ENCODE measurements around the gene HUWE1.
"Not testable (repeated sequence)": the region's sequence is repeated elsewhere in the genome, so short reads cannot be mapped to it uniquely, and the experiment has no call there.

Gene HUWE1, protein sequence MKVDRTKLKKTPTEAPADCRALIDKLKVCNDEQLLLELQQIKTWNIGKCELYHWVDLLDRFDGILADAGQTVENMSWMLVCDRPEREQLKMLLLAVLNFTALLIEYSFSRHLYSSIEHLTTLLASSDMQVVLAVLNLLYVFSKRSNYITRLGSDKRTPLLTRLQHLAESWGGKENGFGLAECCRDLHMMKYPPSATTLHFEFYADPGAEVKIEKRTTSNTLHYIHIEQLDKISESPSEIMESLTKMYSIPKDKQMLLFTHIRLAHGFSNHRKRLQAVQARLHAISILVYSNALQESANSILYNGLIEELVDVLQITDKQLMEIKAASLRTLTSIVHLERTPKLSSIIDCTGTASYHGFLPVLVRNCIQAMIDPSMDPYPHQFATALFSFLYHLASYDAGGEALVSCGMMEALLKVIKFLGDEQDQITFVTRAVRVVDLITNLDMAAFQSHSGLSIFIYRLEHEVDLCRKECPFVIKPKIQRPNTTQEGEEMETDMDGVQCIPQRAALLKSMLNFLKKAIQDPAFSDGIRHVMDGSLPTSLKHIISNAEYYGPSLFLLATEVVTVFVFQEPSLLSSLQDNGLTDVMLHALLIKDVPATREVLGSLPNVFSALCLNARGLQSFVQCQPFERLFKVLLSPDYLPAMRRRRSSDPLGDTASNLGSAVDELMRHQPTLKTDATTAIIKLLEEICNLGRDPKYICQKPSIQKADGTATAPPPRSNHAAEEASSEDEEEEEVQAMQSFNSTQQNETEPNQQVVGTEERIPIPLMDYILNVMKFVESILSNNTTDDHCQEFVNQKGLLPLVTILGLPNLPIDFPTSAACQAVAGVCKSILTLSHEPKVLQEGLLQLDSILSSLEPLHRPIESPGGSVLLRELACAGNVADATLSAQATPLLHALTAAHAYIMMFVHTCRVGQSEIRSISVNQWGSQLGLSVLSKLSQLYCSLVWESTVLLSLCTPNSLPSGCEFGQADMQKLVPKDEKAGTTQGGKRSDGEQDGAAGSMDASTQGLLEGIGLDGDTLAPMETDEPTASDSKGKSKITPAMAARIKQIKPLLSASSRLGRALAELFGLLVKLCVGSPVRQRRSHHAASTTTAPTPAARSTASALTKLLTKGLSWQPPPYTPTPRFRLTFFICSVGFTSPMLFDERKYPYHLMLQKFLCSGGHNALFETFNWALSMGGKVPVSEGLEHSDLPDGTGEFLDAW (N-terminal part only)

GRCh38 chrX:53686151-53686885 is at the start of gene HUWE1:
Gene HUWE1 (minus strand): TSS chrX:53686719. CDS start chrX:53654107, 32,612 bp downstream.
- DNase-seq (ENCODE audit: low spot score), result peak; percentile 63

DNA sequence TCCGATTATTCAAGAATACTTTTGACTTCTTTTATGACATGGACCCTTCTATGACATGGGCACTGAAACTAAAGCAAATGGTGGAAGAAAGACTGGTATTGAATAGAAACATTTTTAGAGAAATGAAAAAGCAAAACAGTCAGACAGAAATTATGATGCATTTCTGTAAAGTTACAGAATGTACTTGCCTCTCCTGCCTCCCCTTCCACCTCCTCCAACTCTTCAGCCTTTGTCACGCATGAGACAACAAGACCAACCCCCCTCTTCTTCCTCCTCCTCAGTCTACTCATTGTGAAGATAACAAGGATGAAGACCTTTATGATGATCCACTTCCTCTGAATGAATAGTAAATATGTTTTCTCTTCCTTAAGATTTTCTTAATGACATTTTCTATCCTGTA is 46.3 kb upstream of the HUWE1 start:
- no peak for DNase-seq (ENCODE audit: low spot score)

- DNase-seq (ENCODE audit: low spot score), result no peak
Observed at GRCh38 chrX:53729751-53730150, 43.2 kb upstream of the HUWE1 start.

- no peak for DNase-seq (ENCODE audit: low spot score)
Observed at GRCh38 chrX:53728506-53728905, 42.0 kb upstream of the HUWE1 start.

- no peak for DNase-seq (ENCODE audit: low spot score)
Observed at GRCh38 chrX:53724872-53725271, 38.4 kb upstream of the HUWE1 start.

- DNase-seq (ENCODE audit: low spot score), result peak; percentile 3
Observed at GRCh38 chrX:53723381-53723780, 36.9 kb upstream of the HUWE1 start.

- not testable (repeated sequence) for DNase-seq (ENCODE audit: low spot score)
Observed at GRCh38 chrX:53721610-53722009, 35.1 kb upstream of the HUWE1 start.

DNA sequence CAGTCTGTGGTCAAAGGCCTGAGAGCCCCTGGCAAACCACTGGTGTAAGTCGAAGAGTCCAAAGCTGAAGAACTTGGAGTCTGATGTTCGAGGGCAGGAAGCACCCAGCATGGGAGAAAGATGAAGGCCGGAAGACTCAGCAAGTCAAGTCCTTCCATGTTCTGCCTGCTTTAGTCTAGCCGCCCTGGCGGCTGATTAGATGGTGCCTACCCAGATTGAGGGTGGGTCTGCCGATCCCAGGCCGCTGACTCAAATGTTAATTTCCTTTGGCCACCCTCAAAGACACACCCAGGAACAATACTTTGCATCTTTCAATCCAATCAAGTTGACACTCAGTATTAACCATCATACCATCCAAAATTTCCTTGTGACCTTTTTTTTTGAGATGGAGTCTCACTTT is 33.1 kb upstream of the HUWE1 start:
- DNase-seq (ENCODE audit: low spot score), result not testable (repeated sequence)

DNA sequence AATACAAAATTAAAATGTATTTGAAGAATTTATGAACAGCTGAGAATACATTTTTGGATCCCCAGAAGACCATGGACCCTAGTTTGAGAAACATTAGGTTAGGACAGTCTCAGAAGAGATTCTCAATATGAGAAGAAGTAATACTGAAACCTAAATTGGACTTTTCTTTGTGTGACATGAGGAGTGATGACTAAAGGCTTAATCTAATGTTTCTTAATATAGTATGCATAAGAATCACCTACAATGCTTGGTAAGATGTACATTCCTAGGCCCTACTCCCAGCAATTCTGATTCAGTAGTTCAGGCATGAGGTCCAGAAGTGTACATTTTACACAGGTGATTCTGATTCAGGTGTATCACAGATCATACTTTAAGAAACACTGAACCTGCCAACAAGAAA is 31.6 kb upstream of the HUWE1 start:
- no peak for DNase-seq (ENCODE audit: low spot score)

GRCh38 chrX:53717205-53717604 is 30.7 kb upstream of the HUWE1 start:
- no peak for DNase-seq (ENCODE audit: low spot score)

DNA sequence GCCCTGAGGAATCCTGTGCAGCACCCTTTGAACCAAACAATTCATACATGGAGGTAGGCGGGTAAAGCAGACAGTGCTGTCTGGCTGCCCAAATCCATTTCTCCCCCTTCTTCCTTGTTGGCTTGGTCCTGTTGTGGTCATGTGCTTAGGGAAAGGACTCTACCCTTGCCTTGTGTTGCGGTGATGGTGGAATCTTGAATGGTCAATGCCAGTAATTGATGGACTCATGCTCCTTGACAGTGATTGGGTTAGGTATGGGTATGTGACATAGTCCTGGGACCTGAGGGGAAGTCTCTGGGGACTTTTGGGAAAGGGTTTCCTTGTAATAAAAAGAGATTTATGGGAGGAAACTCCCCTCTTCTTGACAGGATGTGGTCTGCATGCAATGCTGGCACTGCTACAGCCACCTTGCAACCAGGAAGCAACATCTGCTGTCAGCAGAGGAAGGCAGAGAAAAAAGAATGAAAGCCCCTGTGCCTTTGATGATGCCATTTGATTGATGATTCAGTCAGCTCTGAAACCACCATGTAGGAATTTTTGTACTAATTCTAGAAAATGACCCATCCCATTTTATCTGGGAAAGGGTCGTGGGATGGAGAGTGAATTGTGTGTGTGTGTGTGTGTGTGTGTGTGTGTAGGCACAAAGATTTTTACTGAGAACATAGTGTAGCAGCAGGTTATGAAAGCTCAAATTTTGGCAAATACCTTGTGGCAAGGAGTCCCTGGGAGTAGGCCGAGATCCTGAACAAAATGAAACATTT is 30.0 kb upstream of the HUWE1 start:
- DNase-seq (ENCODE audit: low spot score), result no peak

DNA sequence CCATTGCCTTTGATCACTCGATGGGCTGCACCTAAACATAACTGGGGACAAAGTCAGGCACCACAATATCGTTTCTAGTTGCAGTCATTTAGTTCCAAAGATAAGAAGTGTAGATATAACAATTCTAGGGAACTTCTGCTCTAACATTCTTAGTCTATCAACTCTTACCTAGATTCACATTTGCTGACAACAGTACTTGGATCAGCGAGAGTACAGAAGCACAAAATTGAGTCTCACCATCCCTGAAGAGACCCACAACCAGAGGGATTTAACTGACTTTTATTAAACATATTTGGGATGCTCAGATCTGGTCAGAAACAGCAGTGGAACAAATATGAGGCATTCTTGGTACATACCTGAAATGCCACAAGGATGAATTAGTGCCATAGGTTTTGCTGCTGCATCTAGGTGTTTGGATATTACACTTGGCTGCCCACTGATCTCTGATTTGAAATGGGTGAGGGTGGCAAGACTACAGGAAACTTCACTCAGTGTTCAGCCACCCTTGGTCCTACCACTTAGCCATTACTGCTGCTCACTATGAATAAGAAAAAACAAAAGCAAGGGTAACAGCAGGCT is 28.9 kb upstream of the HUWE1 start:
- no peak for DNase-seq (ENCODE audit: low spot score)

- DNase-seq (ENCODE audit: low spot score), result peak; percentile 2
Observed at GRCh38 chrX:53714580-53715345, 28.2 kb upstream of the HUWE1 start.

DNA sequence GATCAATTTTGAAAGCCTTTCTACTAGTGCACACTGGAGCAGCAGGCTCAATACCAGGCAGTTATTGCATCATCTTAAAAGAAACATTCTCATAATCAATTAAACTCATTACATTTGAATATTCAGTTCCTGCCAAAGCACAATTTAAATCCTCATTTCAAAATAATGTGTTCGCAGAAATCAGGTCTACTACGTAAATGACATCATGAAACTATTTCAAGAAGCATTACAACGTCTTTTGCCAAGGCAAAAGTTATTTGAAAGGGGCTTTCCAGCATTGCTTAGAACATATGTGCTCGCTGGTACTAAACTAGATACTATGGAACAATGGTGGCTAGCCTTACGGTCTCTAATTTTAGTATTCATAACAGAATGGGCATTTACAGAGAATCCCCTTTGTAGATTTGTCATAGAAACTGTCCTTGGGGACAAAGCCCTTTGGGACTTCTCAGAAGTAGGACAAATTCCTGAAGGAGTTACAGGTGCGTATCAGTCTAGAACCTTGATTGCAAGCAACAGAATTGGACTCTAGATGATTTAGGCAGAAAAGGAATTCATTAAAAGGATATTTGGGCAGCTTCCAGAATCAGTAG is 27.6 kb upstream of the HUWE1 start:
- DNase-seq (ENCODE audit: low spot score), result no peak

DNA sequence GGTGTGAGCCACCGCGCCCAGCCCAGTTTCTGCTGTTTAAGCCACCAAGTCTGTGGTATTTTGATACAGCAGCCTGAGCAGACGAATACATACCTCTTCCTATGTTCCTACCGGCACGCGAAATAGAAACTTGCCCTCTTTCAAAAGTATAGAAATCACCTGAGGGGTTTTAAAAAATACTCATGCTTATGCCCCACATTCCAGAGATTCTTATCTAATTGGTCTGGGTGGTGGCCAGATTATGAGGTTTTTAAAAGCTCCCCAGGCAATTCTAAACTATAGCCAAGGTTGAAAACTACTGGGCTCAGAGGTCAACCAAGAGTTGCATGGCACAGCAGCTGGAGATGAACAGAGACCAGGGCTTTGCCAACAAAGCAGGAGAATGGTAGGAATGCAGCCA is 24.9 kb upstream of the HUWE1 start:
- DNase-seq (ENCODE audit: low spot score), result no peak

- no peak for DNase-seq (ENCODE audit: low spot score)
Observed at GRCh38 chrX:53704854-53705253, 18.3 kb upstream of the HUWE1 start.

DNA sequence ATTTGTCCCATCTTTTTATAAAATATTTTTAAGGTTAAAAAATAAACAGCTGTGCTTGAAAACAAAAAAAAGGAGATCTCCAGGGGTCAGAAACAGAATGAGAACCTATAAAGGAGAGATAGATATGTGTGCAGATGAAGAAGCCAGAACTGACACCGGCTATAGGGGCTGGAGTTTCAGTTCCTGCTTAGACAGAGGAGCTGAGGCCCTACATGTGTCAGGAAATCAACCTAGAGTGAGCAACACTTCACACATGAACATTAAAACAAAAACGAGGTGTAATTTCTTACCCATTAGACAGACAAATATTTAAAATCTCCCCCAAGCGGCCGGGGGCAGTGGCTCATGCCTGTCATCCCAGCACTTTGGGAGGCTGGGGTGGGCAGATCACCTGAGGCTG is 17.8 kb upstream of the HUWE1 start:
- DNase-seq (ENCODE audit: low spot score), result no peak

DNA sequence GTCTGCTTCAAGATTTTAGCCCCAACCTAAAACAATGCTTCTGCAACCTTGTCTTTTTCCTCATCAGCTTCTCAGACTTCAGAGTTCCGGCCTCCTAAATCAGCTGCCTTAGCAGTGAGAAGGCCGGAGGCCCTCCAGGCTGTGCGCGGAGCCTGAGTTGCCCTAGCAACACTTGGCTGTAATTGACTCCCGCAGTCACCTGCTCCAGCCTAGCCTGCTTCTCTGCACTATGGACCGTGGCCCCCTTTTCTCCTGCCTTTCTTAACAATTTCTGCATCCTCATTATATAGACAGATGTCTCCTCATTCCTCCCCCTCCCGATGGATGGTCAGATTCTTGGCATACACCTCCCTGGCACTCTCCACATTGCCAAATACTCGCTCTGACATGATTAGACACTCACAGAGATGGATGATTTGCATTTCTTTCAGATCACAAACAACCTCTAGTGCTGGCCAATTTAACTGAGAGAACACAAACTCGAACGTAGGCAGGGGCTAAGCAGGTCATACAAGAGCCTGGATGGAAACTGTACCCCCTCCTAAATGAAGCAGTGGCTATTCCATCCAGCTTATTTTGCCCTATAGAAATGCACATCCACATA is 9.5 kb upstream of the HUWE1 start:
- DNase-seq (ENCODE audit: low spot score), result no peak

GRCh38 chrX:53694642-53695041 is 8.1 kb upstream of the HUWE1 start:
- no peak for DNase-seq (ENCODE audit: low spot score)

Data from pons (tissue), 1 donor.